Activated CD8-positive, alpha-beta memory T cell treated with anti-CD3 and anti-CD28 coated beads, Interleukin-2, amount 50 U/mL, for 1 hour (primary cell): ENCODE measurements around the gene PTGES.
"Not testable (repeated sequence)": the region's sequence is repeated elsewhere in the genome, so short reads cannot be mapped to it uniquely, and the experiment has no call there.

Experiments
- DNase-seq: peaks from one replicate; pipeline ENCODE4 v3.0.0-alpha.2; 2020; ENCODE audit errors: extremely low read depth

The PTGES gene, protein sequence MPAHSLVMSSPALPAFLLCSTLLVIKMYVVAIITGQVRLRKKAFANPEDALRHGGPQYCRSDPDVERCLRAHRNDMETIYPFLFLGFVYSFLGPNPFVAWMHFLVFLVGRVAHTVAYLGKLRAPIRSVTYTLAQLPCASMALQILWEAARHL

GRCh38 chr9:129752900-129753729 is at the start of gene PTGES:
Gene PTGES (minus strand): TSS chr9:129753042. CDS start chr9:129753012, 30 bp downstream.
- no peak for DNase-seq

DNA sequence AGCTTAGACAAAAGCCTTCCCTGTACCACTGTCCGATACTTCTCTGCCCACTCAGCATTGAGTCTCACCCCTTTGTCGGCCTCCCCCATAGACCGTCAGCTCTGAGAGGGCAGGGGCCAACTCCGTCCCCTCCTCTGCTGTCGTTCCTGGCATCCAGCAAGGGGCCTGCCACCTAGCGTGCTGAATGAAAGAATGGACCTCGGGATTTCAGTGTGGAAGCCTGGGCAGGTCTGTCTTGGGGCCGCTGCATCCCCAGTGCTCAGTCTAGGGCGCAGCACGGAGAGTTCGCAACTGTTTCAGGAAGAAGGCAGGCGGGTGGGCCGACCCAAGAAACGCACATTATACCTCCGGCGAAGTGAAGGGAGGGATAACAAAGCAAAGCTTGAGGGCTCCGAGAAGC is 48.7 kb upstream of the PTGES start:
- DNase-seq, result no peak

- no peak for DNase-seq
Measured at GRCh38 chr9:129798973-129799372, 46.1 kb upstream of the PTGES start.

DNA sequence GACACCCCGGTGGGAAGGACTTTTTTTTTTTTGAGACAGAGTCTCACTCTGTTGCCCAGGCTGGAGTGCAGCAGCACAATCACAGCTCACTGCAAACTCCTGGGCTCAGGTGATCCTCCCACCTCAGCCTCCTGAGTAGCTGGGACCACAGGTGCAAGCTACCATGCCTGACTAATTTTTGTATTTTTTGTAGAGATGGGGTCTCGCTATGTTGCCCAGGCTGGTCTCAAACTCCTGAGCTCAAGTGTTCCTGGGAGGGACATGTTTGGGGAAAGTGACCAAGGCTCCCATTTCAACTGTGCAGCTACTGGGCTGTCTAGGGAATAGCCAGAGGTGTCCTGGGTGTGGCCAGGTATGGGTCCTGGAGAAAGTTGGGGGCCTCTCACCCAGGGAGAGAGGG is 43.2 kb upstream of the PTGES start:
- DNase-seq, result not testable (repeated sequence)

- DNase-seq, result no peak
Measured at GRCh38 chr9:129794549-129794948, 41.7 kb upstream of the PTGES start.

DNA sequence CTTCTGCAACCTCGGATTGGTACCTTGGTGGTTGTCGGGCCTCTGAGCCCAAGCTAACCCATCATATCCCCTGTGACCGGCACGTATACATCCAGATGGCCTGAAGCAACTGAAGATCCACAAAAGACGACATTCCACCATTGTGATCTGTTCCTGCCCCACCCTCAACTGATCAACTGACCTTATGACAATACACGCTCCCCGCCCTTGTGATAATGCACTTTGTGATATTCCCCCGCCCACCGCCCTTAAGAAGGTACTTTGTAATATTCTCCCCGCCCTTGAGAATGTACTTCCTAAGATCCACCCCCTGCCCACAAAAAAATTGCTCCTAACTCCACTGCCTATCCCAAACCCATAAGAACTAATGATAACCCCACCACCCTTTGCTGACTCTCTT is 33.6 kb upstream of the PTGES start:
- no peak for DNase-seq

DNA sequence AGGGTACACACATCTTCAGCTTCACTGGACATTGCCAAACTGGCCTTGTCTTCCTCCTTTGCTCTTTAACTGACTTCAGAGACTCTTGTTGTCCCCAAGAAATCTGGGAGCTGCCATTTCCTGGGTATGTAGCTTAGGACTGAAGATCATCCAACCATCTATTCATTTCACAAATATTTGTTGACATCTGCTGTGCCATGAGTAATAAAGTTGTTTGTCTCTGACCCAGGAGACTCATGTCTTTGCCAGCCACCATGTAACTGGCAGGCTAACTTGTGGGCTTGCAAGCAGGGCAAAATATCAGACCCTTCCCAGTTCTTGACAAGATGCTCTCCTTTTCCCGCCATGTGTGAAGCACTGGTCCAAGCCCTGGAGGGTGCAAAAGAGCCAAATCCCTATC is 33.0 kb upstream of the PTGES start:
- DNase-seq, result no peak

- not testable (repeated sequence) for DNase-seq
Measured at GRCh38 chr9:129784970-129785369, 32.1 kb upstream of the PTGES start.

DNA sequence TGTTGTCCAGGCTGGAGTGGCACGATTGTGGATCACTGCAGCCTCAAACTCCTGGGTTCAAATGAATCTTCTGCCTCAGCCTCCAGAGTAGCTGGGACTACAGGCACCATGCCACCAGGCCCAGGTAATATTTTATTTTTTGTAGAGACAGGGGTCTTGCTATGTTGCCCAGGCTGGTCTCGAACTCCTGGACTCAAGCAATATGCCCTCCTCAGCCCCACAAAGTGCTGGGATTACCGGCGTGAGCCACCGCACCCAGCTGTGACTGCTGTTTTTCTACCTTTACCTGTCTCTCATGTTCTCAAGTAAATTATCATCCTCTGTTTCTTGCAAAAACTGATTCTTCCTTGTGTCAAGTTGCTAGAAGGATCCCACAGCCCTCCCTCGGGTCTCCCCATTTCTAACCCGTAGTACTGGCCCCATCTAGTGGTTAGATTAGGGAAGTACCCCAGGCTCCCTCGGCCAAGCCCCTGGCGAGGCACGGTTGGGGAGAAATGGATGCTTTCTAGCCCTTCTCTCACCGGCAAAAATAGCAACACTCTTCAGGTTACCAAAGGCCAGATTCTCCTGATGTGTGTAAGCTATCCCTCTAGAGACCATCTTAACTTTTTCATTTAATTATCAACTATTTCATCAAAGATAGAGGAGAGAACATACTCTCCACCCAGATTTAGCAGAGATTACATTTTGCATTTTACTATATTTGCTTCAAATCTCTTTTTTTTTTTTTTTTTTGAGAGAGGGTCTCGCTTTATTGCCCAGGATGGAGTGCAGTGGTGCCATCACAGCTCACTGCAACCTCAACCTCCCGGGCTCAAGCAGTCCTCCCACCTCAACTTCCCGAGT is 30.9 kb upstream of the PTGES start:
- DNase-seq, result peak; percentile 41

DNA sequence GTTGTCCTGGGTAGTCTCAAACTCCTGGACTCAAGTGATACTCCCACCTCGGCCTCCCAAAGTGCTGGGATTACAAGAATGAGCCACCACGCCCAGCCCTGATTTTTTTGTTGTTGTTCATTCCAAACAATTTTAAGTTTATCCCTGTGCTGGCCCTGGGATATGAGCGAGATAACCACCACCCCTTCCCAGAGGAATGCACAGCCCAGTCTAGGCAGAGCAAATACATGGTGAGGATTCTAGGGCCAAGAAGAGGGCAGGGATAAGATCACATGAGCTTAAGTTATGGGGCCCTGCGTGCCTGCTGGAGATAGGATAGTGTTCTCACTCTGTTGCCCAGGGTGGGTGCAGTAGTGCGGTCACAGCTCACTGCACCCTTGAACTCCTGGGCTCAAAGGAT is 29.1 kb upstream of the PTGES start:
- DNase-seq, result no peak

DNA sequence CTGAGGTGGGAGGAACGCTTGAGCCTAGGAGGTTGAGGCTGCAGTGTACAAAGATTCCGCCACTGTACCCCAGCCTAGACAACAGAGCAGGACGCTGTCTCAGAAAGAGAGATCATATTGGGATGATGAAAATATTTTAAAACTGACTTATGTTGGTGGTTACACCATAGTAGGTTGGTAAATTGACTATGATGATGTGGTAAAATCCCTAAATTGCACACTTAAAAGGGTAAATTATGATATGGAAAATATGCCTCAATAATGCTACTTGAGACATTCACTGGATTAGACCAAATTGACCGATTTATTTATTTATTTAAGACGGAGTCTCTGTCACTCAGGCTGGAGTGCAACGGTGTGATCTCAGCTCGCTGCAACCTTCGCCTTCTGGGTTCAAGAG is 28.3 kb upstream of the PTGES start:
- DNase-seq, result no peak

GRCh38 chr9:129779560-129780190 is 26.8 kb upstream of the PTGES start:
- DNase-seq, result no peak

DNA sequence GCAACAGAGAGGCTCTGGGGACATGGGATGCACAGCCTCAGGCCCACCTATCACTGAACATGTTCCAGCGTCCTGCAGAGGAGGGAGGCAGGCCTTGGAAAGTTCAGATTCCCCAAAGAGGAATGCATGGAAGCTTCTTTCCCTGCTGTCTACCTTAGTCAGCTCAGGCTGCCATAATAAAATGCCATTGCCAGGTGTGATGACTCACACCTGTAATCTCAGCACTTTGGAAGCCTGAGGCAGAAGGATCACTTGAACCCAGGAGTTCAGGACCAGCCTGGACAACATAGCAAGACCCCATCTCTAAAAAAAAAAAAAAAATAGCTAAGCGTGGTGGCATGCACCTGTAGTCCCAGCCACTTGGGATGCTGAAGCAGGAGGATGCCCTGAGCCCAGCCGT is 25.6 kb upstream of the PTGES start:
- DNase-seq, result no peak

DNA sequence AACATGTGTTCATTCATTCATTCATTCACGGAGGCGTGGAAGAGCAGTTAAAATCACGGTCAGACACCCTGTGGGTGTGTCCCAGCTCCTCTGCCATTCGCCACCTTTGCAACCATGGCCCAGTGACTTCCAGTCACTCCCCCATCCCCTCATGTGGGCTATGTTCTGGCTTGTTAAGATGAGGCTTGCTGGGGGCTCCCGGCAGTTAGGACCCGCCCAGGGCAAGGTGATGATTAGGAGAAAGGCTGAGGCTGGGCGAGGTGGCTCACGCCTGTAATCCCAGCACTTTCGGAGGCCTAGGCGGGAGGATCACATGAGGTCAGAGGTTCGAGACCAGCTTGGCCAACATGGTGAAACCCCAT is 24.9 kb upstream of the PTGES start:
- no peak for DNase-seq

- DNase-seq, result peak; percentile 17
Measured at GRCh38 chr9:129776938-129777768, 24.3 kb upstream of the PTGES start.

DNA sequence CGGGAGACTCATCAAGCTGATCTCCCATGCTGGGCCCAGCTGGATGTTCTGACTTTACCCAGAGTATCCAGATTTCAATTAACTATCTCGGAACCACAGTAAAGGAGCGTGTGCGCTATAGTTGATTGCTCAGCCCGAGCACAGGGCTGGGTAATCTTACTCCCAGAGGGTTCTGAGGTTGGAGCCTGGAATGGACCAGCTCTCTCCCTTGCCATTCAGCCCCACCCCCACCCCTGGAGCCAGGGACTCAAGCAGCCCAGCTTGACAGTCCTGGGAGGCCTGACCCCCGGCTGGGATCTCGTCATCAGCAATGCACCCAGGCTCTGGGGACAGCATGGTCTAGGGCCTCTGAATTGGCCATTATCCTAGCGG is 23.7 kb upstream of the PTGES start:
- no peak for DNase-seq

DNA sequence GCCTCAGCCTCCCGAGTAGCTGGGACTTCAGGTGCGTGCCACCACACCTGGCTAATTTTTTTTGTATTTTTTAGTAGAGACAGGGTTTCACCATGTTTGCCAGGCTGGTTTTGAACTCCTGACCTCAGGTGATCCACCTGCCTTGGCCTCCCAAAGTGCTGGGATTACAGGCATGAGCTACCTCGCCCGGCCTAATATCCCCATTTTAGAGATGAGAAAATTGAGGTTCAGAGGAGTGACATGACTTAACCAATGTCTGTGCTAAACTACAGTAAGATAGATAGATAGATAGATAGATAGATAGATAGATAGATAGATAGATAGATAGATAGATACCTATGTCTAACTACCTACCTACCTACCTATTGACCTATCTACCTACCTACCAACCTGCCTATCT is 23.3 kb upstream of the PTGES start:
- DNase-seq, result not testable (repeated sequence)

DNA sequence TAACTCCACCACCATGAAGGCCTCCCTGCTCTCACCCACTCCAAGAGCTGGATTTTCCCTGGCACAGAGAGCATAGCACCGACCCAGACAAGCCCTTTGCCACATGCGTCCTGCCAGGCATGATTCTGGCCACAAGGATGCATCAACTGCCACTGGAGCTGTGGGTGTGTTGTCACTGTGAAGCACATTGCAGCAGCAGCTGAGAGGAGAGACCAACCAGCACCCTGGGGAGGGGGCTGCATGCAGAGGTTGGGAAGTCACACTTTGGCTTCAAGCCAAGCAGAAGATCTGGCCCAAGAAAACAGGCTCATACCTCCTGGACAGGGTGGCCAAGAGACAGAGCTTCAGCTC is 22.6 kb upstream of the PTGES start:
- no peak for DNase-seq

DNA sequence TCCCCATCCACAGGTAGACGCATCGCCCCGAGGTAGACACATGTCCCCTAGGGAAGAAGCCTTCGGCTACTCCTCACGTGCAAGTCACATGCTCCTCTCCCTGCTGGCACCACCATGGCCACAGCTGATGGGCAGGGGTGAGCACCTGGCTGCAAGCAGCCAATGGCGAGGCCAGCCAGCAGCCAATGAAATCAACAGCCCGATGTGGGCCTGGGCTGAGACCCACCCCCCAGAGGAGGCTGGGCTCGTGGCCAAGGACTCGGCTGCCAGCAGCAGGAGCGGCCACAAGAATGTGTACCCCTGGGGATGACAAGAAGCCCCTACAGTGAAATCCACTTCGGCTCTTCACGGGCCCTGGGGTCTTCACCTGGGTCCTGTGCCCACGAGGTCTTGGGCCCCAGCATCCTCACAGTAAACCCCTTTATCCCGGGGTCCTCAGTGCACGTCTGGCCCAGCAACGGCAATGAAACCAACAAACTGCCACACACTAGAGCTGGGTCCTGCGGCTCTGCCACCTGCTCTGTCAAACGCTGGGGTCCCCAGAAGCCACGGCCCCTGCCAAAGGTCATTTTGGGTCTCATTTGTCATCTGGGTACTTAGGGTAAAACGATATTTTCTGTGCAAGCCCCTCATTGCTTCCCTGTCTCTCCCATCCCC is 22.1 kb upstream of the PTGES start:
- DNase-seq, result no peak

DNA sequence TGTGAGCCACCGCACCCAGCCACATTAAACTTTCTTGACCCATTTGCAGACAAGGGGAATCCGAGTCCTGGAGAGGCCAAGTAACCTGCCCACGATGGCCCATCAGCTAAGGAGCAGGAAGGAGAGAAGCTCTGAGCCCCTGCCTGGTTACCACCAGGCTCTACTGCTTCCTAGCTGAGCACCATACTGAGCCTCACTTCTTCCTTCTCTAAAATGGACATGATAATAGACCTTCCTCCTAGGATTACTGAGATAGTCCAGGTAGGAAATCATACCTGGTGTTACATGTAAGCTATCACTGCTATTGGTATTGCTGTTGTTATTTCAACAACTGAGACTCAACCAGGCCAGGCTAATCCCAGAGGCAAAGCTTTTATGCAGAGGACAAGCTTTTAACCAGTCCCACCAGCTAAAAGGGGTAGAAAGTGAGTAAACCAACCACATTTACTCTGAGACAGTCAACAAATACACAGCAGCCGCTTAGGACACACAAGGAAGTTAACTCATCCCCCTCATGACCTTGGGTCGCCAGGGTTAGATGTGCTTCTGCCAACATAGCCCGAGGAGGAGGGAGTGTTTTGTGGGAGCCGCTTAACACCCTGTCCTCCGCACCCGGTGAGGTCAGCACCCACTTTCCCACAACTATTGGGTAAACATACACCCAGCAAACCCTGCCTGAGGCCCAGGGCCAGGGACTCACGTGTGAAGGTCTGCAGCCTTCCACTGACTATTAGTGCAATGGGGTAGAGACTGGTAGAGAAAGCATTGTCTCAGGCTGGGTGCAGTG is 20.6 kb upstream of the PTGES start:
- no peak for DNase-seq
